Liver (tissue), 3 donors: ENCODE measurements around the gene POLR2L.

Experiments
- CTCF ChIP-seq: fragments of 150-350 bp; IDR thresholded peaks from 2 replicates; pipeline ENCODE4 v1.5.1; 2017; ENCODE audit warnings: improper control_type of control experiment, low read depth, low read length; ENCODE audit not compliant: missing input control
- GABPA ChIP-seq, 2 donors: IDR thresholded peaks in 1 of 2; conservative IDR thresholded peaks in 1 of 2; 2 replicates each; pipeline ENCODE4 v1.6.1; 2016; ENCODE audit warnings: antibody characterized with exemption in 2 of 2, mild to moderate bottlenecking in 1 of 2, moderate library complexity in 1 of 2
- JUND ChIP-seq, 2 donors: IDR thresholded peaks; 2 replicates each; pipeline ENCODE4 v1.6.1; 2016; ENCODE audit warnings: antibody characterized with exemption in 2 of 2
- RXRA ChIP-seq, 2 donors: IDR thresholded peaks; 2 replicates each; pipeline ENCODE4 v1.6.1; 2017 to 2018; ENCODE audit warnings: antibody characterized with exemption in 2 of 2, mild to moderate bottlenecking in 1 of 2
- SP1 ChIP-seq: IDR thresholded peaks from 2 replicates; pipeline ENCODE4 v1.6.1; 2018; ENCODE audit warnings: antibody characterized with exemption, mild to moderate bottlenecking
- TAF1 ChIP-seq: conservative IDR thresholded peaks from 2 replicates; pipeline ENCODE4 v1.6.1; 2016; ENCODE audit warnings: antibody characterized with exemption, mild to moderate bottlenecking
- YY1 ChIP-seq: IDR thresholded peaks from 2 replicates; pipeline ENCODE4 v1.6.1; 2016; ENCODE audit warnings: antibody characterized with exemption, mild to moderate bottlenecking
- TF ChIP-seq, protein P1 (sequence below): IDR thresholded peaks from 2 replicates; pipeline ENCODE4 v1.6.1; 2016; ENCODE audit warnings: antibody characterized with exemption, mild to moderate bottlenecking
- TF ChIP-seq, protein P2 (sequence below): IDR thresholded peaks from 2 replicates; pipeline ENCODE4 v1.6.1; 2016; ENCODE audit warnings: antibody characterized with exemption
- TF ChIP-seq, protein P3 (sequence below): IDR thresholded peaks from 2 replicates; pipeline ENCODE4 v1.6.1; 2016; ENCODE audit warnings: antibody characterized with exemption
- donor health status: healthy.
- donor health status: healthy.

DNA sequence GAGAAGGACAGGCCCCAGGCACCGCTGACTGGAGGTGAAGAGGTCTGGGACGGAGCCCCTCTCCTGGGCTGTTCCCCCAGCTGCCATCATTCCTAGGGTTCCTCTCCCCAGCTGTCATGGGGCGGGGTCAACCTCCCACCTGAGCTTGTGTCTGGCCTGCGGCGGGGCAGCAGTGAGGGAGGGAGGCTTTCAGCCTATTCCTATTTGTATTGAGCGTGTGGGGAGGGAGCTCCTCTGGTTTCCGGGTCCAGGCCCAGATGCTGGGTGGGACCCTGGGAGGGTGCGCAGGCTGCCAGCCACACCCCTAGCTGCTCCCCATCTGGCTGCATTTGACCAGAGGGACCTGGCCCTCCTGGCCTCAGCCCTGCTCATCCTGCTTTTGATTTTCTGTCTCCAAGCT lies 14.1 kb upstream of the POLR2L start:
- no peak for TF ChIP-seq CTCF
- TF ChIP-seq, protein P1, sequence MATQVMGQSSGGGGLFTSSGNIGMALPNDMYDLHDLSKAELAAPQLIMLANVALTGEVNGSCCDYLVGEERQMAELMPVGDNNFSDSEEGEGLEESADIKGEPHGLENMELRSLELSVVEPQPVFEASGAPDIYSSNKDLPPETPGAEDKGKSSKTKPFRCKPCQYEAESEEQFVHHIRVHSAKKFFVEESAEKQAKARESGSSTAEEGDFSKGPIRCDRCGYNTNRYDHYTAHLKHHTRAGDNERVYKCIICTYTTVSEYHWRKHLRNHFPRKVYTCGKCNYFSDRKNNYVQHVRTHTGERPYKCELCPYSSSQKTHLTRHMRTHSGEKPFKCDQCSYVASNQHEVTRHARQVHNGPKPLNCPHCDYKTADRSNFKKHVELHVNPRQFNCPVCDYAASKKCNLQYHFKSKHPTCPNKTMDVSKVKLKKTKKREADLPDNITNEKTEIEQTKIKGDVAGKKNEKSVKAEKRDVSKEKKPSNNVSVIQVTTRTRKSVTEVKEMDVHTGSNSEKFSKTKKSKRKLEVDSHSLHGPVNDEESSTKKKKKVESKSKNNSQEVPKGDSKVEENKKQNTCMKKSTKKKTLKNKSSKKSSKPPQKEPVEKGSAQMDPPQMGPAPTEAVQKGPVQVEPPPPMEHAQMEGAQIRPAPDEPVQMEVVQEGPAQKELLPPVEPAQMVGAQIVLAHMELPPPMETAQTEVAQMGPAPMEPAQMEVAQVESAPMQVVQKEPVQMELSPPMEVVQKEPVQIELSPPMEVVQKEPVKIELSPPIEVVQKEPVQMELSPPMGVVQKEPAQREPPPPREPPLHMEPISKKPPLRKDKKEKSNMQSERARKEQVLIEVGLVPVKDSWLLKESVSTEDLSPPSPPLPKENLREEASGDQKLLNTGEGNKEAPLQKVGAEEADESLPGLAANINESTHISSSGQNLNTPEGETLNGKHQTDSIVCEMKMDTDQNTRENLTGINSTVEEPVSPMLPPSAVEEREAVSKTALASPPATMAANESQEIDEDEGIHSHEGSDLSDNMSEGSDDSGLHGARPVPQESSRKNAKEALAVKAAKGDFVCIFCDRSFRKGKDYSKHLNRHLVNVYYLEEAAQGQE = no peak
- TF ChIP-seq SP1 = no peak
- TF ChIP-seq YY1 = no peak
- no peak for TF ChIP-seq JUND (IDR thresholded peaks at IDR 0.05)
- TF ChIP-seq, protein P2, sequence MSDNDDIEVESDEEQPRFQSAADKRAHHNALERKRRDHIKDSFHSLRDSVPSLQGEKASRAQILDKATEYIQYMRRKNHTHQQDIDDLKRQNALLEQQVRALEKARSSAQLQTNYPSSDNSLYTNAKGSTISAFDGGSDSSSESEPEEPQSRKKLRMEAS = no peak
- TF ChIP-seq, protein P3, sequence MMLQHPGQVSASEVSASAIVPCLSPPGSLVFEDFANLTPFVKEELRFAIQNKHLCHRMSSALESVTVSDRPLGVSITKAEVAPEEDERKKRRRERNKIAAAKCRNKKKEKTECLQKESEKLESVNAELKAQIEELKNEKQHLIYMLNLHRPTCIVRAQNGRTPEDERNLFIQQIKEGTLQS = no peak
- no peak for TF ChIP-seq RXRA (IDR thresholded peaks at IDR 0.05)
- no peak for TF ChIP-seq TAF1
- TF ChIP-seq GABPA (IDR thresholded peaks at IDR 0.05 in 1 of 2, conservative IDR thresholded peaks at IDR 0.05 in 1 of 2) = no peak
